ENCODE measurements around the gene ANKRD35.
A peak's percentile ranks its signal among the peaks of the same experiment; 100 is the strongest.

The ANKRD35 gene

DNA sequence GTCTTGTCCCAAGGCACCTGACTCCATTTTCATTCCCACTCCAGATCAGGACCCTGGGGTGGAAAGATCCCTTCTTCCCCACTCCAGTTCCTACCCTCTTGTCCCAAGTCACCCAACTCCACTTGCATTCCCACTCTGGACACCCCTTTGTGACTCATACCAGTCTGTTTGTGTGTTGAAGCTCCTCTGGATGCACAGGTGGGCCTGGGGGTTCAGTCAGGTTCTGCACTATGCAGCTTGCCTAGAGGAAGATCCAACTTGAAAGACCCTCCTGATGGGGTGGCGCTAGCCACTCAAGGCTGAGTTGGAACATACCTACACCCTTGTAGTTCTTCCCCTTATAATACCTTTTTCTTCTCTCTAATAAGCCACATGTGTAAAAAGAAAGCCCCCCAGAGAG is 9.8 kb upstream of the ANKRD35 start:
- no peak for DNase-seq (ENCODE audit: low spot score)

DNA sequence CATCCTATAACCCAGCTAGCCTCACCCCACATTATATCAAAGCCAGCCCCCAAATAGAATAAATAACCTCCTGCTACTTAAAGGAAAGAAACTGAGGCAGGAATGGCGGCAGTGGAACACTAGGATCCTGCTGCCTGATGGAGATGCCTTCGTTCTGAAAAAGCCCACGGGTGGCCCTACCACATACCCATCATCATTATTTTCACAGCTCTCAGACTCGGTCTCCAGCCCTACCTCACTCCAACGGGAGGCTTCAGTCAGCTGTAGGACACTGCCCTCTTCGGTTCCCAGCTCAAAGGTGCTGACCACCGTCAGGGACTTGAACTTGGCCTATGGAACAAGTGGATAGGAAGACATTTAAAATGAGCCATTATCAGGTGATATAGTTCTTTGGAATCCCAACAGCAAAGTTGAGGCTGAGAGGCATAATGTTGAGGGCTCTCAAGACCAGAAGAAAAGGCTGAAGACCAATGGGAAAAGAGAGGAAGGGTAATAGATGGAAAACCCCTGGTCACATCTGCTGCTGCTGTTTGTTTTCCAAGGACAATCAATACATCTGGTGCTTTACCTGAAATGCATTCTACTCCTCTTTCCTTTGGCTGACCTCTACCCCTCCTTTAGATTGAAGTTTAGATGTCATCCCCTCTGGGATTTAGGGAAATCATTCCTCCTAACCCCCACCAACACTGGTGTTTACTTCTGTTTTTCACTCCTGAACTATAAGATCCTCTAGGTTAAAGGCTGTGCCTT is 7.8 kb upstream of the ANKRD35 start:
- no peak for DNase-seq (ENCODE audit: low spot score)

DNA sequence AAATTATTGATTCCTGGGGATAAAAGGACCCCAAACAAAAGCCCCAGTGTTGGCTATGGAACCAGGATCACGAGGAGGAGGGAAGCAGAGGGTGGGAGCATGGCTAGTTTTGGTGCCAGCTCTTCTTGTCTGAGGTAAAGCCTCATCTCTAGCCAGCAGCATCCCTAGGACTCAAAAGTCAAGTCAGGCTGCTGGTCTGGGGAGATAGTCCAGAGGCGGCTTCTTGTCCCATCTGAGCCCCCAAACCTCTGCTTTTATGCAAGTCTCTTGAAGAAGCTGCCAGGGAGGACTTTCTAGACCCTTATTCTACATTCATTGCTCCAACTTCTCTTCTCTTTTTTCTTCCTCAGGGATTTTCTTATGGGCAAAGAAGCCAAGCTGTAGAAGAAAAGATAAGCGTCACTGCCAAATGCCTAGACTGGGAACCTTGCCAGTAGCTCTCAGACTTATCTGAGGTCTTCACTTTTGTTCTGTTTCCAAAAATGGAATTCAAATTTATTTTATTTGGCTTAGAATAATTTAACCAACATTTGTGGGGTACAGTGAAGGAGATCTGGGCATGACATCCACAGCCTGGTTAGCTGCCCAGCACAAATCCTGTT is 6.9 kb upstream of the ANKRD35 start:
- no peak for DNase-seq (ENCODE audit: low spot score)

DNA sequence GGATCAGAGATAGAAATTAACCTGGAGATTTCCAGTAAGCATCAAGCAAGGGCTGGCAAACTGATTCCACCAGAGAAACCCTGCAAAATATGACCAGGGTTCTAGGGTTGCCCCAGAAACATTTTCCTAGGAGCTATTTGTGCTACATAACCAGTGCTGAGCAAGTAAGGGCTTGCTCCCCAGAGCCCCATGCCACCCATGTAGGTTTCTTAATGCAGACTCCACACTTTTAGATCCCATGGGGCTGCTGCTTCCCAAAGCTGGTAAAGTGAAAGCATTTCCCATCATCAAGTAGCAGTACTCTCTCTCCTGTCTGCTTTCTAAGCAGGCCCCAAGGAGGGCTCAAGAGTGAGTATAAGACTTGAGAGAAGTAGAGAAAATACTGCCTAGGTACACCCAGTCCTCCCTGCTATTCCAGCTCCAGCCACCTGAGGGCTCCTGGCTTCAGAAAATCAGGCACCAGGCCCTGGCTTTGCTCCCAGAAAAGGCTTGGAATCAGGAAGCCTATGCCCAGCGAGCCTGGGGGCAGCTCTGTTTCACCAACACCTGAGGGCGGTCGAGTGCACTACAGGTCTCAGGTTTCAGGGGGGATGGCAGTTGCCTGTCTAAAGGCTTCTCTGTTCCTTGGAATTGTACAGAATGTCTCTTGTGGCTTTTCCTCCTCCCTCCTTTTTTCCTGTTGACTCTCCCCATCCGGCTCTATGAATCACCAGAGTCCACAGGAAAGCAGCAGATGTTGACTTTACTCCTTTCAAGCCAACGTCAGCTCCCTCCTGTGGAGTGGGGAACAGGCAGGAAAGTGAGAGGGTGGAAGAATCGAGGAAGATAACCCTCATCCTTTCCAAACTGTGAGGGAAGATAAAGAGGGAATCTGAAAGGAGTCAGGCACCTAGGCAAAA is 6.2 kb upstream of the ANKRD35 start:
- DNase-seq (ENCODE audit: low spot score): peak; percentile 92

DNA sequence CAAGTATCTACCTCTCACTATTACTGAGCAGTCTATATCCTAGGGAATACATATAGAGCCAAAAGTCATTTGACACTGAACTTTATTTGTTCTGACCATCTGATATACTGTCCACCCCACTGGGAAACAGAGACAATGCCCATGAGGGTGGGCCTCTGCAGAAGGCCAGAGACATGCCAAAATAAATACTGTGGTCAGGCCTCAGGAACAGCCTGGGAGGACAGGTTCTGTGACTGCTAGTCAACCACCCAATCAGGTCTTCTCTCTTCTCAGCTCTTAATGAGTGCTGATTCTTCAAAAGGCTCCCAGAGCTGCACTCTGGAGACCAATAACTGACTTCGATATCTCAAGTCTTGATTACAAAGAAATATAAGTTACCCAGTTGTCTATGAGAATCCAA is 5.5 kb upstream of the ANKRD35 start:
- no peak for DNase-seq (ENCODE audit: low spot score)

DNA sequence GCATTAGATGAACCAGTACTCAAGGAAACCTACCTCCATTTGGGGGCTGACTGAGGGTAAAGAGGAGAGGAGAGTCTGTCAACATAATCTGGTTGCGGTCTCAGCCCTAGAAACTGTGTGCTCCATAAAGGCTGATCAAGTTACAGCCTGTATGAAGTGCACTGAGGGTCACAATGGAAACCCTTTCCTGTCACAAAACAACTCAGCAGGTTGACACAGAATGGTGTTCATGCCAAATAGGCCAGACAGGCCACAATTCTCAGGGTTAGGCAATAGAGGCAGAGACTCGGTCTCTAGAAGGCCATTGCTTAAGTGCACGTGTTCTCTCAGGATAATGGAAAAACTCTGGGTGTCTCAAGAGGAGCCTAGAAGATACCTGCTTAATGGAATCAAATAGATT is 4.1 kb upstream of the ANKRD35 start:
- DNase-seq (ENCODE audit: low spot score): no peak

DNA sequence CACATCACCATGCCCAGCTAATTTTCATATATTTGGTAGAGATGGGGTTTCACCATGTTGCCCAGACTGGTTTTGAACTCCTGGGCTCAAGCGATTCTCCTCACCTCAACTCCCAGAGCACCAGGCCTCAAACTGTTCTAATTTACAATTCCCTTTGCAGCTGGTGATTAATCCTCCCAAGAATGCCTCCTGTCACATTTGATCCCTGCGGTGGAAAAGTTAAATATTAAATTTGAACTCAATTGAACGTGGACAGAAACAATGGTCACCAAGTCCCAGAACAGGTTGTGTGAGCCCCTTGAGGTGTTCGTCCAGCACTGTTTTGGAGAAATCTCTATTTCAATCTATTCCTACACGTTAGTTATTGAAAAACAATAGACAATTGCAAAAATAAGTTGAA is 2.0 kb upstream of the ANKRD35 start:
- no peak for DNase-seq (ENCODE audit: low spot score)

DNA sequence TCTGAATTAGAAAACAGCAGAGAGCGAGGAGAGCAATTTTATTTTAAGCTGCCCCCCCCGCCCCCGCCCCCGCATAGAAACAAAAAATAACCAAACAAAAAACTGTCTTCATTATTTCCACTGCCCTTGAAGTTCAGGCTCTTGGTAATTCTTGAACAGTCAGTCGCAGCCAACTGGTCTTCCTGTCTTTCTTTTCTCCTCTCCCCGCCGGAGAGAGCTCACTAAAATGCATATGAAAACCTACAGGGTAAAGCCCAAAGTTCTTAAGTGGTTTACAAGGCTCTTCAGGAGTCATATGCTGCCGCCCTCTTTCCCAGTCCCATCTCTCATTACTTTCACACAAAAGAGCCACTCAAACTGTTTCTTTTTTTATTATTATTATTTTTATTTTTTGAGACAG is 1.1 kb upstream of the ANKRD35 start:
- DNase-seq (ENCODE audit: low spot score): no peak

DNA sequence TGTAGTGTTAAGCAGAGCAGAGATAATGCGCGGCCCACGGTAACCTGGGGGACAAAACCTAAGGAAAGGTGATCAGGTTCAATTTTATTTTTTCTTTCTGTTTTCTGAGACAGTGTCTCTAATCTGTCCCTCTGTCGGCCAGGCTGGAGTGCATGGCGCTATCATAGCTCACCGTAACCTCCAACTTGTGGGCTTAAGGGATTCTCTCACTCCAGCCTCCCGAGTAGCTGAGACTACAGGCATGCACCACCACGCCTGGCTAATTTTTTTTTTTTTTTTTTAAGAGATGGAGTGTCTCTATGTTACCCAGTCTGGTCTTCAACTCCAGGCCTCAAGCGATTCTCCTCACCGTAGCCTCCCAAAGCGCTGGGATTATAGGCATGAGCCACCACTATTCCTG is 724 bp upstream of the ANKRD35 start:
- no peak for DNase-seq (ENCODE audit: low spot score)

DNA sequence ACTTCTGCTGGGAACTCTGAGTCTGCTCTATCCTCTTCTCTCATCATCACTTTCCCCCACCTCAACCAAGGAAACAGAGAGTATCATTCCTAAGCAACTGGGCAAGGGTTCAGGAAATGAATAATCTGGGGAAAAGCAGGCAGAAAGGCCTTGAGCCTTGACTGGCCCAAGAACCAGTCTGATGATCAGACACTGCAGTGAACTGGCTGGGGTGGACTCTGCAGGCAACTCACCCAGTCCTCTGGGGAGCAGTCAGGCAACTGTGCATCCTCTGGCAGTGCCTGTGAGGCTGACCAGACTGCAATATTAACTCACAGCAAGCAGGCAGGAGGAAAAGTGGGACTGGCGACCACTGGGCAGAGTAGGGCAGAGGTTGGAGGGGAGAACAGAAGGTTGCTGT is 991 bp downstream of the ANKRD35 start:
- DNase-seq (ENCODE audit: low spot score): no peak

DNA sequence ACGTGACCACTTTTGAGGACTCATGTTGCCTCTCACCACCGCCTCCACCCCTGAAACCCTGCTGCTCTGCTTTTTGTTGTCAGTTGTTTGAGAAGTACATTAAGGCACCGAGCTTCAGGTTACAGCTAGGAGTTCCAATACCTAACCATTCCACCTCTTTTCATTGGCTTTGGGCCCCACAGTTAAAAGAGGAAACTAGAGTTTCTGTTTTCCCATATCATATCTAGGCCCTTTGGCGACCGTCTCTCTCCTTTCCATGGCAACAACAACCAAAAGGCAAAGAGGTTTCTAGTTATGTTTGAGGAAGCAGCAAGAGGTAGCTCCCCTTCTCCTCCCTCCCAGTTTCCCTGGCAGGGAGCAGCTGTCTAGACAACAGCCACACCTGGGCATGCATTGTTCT is 5.9 kb downstream of the ANKRD35 start:
- DNase-seq (ENCODE audit: low spot score): no peak

DNA sequence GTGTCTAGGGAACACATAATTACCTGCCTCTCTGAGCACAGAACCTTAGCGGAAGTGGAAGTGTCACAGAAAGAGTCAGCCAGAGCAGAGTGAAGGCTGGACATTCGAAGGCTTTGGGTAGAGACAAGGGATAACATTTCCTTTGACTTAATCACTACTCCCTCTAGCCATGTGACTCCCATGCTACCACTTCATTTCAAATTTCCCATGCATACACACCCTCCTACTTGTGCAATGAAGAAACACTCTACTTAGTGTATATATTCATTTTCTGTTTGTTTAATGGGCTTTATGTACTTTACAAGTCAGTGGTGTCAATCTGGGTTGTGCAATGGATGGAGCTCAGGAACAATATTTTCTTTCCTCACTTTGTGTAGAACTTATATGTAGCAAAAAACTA is 6.9 kb downstream of the ANKRD35 start:
- DNase-seq (ENCODE audit: low spot score): no peak

DNA sequence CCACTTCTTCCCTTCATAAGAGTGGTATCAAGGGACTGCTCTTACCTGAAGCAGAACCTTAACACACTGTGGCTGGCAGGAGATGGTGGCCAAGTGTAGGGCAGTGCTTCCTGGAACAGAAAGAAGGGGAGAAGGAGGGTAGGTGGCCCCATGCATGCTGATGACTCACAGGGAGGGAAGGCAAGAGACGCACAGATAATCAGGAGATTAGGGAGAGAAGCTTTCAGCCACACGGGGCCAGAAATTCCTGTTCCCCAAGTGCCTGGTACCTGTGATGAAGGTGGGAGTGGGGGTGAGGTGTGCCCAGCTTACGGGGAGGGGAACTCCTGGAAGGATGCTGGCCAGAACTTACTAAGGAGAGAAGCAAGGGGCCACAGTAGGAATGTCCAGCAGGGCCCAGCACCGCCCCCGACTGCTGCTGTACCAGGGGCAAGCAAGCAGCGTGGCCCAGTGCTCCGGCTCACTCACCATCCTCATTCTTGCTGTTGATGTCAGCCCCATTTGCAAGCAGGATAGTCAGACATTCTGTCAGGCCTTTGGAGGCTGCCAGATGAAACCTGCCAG is 7.7 kb downstream of the ANKRD35 start:
- no peak for DNase-seq (ENCODE audit: low spot score)

DNA sequence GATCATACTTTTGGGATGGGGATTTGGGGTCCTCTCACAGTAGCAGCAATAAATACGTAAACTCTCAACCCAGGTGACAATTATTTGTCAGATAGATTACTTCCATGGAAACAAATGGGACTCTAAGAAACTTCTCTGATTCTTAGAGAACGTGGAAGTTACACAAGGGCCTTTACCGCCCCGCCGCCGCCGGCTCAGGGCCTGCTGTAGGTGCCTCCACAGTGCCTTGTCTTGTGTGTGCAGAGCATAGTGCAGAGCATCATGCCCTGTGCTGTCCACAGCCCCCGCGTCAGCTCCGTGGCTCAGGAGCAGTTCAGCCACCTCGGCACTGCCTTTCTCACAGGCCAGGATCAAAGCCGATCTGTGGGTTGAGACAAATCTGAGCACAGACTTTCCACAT is 11.0 kb downstream of the ANKRD35 start:
- no peak for DNase-seq (ENCODE audit: low spot score)

DNA sequence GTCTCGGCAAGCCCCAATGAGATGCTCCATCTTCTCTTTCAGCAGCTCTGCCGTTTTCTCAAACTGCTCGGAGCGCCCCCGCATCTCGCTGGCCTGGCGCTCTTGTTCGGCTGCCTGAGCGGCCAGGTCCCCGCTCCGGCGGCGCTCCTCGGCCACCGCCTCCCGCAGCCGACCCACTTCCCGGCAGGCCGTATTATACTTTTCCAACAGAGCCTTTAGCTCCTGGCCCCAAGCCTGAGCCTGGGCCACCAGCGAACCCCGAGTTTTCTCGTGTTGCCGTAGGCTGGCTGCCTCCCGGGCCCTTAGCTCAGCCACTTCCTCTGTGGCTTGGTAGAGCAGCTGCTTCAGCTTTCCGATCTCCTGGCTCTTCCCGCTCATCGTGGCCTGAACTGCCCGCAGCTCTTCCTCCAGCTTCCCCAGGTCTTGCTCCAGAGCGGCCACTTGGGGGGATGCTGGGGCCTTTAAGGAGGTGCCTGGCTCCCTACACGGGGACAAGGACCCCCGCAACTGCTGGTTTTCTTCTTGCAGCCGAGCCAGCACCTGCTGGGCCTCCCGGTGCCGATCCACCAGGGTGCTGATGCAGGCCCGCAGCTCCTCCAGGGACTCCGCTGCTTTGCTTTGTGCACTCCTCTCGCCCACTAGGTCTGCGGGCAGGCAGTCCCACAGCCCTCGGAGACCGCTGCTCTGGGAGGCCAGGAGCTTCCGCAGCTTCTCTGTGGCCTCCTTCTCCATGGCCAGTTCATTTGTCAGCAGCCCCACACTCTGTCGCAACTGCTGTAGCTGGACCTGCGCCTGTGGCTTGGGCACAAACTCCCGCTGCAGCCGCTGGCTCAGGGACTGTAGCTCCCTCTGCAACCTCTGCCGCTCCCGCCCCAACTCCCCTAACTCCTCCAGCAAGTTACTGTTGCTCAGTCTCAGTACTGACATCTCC is 13.4 kb downstream of the ANKRD35 start:
- DNase-seq (ENCODE audit: low spot score): peak; percentile 58

DNA sequence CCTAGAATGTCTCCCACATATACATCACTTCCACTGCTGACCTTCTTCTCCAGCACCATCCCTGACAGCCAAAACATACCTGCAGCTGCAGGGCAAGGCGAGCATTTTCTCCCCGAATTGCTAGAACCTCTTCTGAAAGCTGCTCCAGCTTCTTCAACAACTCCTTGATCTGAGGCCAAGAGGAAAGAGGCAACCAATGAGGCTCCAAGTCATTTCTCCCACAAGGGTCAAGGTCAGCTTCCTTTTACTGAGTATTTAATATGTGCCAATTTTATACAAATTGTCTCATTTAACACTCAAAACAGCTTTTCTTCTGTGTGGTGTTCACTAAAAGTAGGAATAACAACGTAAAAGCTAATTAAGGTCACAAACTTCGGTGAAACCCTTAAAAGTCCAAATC is 17.4 kb downstream of the ANKRD35 start:
- DNase-seq (ENCODE audit: low spot score): no peak

DNA sequence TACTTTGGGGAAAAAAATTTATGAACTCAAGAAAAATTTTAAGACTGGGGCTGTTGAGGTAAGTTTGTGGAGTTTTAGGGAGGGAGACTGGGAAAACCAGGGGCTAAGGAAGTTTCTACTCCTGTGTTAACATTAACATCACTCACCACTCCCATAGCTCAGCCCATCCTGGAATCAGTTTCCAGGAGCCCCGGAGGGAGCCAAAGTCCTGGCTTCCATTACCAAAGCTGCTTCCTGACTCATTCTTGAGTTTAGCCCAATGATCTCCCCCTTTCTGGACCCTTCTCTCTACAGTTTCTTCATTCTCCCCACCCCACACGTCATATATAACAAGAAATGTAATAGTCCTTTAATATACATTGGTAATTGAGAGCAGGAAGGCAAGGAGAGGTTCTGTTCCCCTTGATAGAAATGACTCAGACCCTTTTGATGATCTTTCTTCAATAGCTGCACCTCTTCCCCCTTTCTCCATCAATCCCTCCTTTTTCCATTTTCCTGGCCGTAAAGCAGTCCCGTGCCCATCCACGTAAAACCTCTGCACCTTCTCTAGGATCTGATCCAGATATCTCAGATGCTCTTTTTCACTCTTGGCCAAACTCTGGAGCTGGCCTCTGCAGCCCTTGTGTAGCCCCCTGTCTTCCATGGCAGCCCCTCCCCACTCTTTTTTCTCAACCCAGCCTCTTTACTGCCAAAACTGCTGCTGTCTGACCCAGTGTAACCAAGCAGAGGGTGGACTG is 22.2 kb downstream of the ANKRD35 start:
- DNase-seq (ENCODE audit: low spot score): no peak

DNA sequence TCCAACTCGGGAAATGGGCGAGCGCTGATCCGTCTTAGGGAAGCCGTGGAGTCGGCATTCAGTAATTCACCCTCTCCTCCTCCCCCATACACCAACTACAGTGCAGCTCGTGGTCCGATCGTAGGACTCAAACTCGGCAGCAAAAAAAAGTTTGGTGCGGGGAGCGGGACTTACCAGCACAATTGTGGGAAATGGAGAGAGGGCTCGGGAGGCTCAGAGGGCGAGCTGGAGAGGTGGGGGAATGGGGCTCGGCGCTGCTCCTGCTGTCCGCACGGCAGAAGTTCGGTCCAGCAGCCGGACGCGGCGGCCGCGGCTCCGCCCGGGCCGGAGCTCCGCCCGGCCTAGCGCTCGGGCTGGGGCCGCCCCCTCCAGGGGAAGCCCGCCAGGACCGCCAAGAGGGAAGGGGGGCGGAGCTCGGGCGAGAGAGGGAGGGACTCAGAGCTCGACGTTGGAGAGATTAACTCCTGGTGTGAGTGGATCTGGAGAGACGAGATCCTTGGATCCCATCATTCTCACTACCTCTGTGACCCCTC is 26.1 kb downstream of the ANKRD35 start:
- peak; percentile 91 for DNase-seq (ENCODE audit: low spot score)

DNA sequence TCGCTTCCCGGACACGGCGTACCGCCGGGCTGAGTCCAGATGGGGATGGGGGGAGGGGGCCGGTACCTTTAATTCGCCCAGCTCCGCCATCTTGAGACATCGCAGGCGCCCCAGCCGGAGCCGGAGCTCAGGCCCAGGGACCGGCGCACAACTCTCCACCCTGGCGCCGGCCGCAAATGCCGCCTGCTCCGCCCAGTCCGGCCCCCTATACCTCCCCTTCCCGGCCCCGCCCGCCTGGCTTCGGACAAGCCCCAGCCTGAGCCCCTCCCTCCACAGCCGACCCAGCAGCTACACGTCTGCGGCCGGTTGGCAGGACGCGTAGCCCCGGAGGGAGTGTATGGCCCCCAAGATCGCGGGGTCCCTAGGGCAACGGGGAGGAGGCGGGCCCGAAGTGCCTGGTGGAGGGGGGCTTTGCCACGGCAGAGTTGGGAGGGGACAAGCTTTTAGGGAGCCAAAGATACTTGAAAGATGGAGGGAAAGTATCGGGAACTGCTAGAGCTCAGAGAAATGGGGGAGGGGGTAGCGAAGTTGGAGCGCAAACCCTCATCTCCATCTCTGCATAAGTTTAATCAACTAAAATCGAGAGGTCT is 26.7 kb downstream of the ANKRD35 start, which contains the start of gene PIAS3:
Gene PIAS3 (minus strand): TSS at position 181 of the 590 bp plus-strand sequence. CDS start 91 bp downstream, at position 90.
- DNase-seq (ENCODE audit: low spot score): peak; percentile 95

Measured in Ammon's horn (tissue), 1 donor.